HG03196 (cell line): ENCODE results near the gene COL21A1.

ENCODE experiments used
- ATAC-seq: cut with Tn5 transposase; IDR thresholded peaks from one replicate; pipeline ENCODE4 v1.9.1; 2021; ENCODE audit not compliant: unreplicated experiment

COL21A1 gene

DNA sequence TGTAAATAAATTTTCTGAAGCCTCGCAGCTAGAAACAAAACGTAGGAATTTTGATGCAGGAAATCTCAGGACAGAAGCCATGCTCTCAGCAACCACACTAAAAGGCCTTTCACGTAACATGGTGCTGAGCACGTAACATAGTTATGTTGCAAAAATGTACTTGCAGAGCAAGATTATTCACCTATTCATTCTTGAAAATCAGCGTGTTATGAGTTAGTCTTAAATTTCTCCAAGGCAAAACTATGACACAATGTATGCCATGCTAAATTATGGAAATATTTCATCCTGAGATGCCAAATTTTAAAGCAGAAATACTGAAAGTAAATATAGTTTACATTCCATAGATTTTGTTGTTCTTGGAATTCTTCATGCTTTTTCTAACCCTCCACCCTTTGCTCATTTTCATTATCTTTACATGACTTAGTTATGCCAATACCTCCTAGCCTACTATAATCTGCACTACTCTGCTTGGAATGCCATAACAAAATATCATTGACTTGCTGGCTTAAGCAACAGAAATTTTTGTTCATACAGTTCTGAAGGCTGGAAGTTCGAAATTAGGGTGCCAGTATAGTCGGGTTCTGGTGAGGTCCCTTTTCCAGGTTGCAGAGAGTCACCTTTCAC lies 192.2 kb downstream of the COL21A1 start:
- no peak for ATAC-seq

DNA sequence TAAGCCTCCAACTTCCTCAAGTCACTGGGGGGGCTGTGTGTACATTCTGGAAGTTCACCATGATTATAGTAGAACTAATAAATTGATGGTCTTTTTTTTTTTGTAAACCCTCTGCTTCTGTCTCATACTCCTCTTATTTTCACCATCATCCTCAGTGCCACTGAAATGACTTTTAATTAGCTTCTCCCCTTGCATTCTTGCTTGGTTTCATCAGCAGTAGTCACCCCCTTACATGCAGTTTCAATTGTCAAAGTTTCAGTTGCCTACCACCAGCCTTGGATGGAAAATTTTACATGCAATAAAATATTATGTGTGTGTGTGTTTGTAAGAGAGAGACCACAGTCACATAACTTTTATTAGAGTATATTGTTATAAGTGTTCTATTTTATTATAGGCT lies 196.2 kb downstream of the COL21A1 start:
- ATAC-seq = no peak

DNA sequence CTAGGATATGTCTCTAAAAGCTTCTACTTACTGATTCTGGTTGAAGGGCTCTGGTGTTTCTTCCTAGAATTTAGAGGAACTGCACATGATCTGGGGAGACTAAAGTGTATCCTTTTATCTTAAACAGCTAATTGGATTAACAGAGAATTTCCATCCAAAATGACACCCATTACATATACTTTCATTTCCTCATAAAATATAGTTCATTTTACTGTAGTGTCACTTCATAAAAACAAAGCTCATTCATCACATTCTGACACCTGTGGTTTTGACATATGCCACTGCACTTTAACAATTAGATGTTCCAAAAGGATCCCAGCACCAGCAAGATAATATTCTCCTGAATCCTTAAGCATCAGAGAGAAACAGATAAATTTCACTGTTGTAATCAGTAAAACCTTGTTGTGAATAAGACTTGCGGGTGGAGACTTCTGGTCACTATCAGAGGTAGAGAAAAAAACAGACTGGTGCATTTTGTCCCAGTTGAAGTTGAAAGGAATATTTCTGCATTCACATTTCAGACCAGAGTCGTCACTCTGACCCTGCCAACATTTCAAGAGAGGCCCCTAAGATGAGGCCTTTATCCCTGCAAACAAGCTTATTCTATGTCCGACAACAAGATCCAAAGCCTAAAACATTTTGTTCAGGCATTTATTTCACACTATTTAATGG lies 196.7 kb downstream of the COL21A1 start:
- ATAC-seq = no peak

DNA sequence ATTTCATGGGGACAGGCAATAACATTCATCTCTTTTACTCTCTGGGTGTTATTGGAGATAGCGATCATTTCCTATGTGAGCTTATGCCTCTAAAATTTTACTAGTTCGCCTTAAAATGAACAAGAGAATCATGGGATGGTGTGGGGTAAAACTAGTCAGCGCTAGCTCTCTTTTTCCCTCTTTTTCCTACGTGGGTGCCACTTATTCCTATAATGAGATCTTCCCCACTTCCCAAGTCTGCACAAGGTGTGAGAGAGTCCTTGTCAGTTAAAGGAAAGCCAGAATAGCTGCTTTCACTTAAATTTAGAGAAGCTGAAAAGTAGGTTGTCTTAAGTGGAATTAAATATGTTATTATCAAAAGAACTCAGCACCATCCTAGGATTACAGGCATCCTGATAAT lies 198.8 kb downstream of the COL21A1 start:
- ATAC-seq = no peak

DNA sequence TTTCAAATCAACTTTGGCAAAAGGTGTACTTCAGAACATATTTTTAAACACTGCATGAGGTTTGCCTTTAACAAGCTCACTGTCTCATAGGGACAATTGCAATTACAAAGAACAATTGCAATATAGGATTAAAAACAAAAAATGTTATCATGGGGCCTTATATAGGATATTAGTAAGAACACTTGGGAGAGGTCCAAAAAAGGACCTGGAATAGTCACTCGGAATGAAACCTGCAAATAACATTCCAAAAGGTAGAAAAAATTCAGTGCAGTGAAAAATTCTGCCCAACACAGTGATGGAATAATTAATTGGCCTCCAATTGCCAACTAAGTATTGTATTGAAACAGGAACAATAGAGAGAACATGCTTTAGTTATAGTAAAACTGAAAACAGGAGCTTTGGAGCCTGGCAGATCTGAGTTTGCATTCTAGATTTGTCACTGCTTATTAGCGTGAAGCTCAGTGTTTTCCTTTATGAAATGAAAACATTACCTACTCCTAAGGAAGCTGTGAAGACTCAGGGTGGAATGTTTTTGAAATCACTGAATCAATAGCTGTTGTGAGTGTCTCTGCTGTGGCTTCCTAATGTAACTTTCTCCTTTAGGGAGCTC lies 199.3 kb downstream of the COL21A1 start:
- no peak for ATAC-seq

DNA sequence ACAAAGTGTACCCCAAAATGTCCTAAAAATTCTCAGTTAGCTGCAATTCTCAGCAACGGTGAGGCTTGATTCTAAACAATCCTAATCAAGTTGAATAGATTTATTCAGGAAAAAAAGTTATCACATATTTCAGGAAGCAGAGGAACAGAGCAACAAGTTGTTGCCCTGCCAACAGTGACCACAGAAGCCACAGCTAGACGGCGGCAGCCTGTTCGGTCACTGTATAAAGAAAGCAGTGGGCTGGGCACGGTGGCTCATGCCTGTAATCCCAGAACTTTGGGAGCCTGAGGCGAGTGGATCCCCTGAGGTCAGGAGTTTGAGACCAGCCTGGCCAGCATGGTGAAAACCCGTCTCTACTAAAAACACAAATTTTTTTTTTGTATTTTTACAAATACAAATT lies 200.8 kb downstream of the COL21A1 start:
- ATAC-seq = no peak

DNA sequence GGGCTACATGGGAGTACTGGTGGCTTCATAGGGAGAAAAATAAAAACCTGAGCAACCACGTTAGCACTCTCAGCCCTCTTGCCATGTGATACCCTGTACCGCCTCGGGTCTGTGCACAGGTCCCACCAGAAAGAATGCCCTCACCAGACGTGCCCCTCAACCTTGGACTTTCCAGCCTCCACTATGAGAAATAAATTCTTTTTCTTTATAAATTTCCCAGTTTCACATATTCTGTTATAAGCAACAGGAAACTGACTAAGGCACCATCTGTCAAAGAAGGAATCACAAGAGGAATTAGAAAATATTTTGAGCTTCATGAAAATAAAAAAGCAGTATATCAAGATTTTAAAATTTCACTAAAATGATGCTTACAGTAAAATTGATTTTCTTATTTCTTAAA lies 203.6 kb downstream of the COL21A1 start:
- ATAC-seq = no peak

DNA sequence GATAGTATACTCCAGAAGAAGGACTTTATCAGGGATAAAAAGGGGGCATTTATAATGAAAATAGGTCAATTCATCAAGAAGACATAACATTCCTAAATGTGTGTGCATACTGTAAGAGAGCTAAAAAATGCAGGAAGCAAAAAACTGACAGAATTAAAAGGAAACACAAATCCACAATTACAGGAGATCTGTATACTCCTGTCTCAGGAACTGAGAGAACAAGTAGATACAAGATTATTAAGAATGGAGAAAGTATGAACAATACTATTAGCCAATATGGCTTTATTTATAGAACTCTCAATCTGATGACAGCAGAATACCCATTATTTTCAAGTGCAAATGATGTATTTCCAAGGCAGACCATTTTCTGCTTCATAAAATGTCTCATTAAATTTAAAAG lies 204.3 kb downstream of the COL21A1 start:
- ATAC-seq = no peak

DNA sequence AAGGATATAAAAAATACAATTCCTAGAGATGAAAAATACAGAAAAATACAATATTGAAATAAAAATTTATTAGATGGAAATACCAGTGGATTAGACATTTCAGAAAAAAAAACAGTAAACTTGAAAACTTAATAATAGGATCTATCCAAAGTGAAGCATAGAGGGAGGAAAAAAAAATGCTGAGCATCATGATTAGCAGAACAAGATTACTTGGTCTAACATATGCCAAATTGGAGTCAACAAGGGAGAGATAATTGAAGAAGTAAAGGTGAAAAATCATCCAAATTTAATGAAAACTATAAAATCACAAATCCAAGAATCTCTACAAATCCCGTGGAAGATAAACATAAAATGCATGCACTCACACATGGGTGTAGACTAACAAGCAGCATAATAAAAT lies 205.8 kb downstream of the COL21A1 start:
- ATAC-seq = no peak

DNA sequence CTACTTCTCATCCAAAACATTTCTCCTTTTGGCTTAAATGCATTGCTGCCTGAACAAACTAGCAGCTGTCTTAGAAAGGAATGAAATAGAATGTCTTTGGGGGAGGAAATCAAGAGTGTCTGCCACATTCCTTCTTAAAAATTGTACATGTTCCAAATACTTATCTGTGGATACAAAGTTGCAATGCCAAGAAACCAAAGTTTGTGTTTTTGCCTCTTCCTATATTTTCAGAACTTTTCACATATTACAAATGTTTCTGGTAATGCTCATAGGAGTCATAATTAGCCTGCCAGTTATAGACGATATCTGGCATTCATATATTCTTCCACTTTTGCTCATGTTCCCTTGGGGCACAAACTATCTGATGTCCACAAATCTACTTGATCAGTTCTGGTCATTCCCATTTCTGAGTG lies 206.5 kb downstream of the COL21A1 start:
- ATAC-seq = no peak

DNA sequence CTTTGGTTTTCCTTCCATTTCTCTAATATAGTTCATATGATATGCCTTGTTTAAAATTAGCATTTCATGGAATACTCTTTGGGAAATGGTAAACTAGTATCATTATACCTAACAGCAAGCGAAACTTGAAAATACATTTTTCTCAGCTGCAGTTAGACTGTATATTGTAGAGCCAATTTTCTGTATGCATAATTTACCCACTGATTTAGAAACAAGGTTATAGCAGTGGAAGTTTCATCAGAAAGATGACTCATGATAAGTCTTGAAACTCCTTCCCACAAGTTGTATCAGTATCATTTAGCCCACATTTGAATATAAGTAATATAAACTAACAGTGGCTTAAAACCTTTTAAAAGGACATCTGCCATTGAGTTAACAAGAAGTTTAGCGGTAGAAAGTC lies 207.2 kb downstream of the COL21A1 start:
- ATAC-seq = no peak

DNA sequence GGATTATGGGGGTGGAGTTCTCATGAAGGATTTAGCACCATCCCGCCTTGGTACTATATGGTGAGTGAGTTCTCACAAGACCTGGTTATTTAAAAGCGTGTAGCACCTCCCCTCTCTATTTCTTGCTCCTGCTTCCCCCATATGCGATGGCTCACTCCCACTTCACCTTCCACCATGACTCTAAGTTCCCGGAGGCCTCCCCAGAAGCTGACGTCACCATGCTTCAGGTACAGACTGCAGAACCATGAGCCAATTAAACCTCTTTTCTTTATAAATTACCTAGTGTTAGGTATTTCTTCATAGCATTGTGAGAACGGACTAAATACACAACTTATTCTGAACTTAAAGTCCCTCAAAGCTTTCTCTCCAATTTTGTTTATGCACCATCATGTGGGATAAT lies 208.6 kb downstream of the COL21A1 start:
- no peak for ATAC-seq

DNA sequence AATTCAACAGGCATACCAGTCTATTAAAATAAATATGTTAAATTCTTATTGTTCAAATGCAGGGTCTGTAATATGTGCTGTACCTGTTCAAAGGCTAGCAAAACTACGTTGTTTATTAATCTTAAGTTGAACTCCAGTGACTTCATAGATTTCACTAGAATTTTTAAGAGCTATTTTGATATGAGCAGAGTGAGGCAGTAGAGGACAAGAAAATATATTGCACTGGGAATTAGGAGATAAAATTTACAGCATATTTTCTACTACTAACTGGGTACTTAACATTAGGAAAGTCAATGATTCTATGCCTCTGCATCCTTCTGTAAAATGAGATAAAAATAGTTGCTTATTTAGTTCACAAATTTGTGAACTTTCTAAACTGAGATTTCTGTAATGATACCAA lies 209.8 kb downstream of the COL21A1 start:
- ATAC-seq = no peak

DNA sequence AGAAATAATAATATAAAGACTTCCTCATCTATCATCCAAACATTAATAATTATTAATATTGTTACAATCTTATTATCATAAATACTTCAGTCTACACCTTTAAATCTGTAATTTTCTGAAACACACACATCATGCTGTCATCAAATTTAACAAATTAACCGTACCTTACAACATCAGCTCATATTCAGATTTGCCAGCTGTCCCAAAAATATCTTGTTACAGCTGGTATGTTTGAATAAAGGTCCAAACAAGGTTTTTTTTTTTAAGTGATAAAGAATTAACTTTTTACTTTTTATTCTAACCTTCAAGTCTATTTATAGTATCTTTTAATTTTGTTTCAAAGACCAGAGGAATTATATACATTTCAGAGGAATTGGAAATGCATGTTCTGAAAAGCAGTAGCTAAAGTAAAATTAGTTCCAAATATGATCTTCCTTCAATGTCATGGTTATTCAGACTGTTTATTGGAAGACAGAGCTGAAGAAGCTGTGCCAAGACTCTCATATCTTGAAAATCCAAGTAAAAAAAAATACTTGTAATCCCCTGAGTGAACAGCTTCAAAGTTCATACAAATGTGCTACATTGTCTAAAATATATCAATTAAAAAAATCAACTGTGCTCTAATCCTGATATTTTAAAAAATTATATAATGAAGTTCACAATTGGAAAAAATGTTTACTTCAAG lies 210.3 kb downstream of the COL21A1 start:
- ATAC-seq = no peak

DNA sequence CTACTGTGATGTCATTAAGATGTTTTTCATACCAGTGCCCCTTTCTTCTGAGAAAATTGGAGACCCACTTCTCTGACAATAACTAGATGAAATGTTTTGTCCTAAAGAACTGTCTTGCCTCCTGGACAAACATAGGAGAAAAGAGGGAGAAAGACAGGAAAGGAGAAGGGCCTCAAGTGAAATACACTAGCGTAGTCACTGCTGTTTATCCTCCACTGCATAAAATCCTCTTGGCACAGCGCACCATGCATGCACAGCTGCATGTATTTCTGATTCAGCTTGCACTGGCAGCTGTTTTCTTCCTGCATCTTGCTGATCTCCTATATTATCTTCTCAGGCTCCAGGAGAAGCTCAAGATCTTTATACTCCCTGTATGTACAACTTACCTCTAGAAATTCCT lies 214.0 kb downstream of the COL21A1 start:
- ATAC-seq = no peak

DNA sequence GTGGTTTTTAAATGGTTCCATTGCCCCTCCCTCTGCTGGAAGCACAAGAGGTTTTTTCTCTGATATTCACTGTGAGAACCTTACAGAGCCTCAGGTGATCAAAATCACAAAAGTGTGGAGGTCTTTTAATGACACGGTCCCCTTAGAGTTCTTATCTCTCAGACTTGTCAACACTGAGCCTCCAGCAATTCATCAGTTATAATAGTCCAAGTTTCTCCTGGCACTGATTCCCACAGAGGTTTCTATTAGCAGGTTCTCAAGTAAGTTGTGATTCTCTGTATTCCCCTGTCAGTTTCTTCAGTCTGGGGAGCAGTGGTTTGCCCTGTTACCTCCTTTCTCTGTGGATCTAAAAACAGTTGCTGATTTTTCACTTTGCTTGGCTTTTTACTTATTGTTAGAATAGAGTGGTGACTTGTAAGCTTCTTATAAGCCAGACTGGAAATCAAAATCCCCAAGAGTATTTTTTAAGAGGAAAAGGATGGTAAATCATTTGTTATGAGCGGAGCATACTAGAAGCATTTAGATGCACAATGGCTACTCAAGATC lies 214.6 kb downstream of the COL21A1 start:
- no peak for ATAC-seq

DNA sequence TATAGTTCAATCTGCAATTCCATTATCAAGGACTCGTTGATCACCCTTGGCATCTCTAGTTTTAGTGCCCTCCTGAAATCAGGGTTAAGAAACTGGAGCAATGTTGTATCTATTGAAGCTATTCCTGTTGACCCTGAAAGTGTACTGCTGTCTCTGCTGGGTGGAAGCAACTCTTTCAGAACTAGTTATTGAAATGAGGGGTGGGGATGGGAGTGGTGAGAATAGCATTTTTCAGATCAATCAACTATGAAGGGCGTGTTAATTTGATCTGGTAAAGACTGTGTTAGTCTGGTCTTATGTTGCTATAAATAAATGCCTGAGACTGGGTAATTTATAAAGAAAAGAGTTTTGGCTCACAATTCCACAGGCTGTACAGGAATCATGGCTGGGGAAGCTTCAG lies 219.5 kb downstream of the COL21A1 start:
- ATAC-seq = no peak

DNA sequence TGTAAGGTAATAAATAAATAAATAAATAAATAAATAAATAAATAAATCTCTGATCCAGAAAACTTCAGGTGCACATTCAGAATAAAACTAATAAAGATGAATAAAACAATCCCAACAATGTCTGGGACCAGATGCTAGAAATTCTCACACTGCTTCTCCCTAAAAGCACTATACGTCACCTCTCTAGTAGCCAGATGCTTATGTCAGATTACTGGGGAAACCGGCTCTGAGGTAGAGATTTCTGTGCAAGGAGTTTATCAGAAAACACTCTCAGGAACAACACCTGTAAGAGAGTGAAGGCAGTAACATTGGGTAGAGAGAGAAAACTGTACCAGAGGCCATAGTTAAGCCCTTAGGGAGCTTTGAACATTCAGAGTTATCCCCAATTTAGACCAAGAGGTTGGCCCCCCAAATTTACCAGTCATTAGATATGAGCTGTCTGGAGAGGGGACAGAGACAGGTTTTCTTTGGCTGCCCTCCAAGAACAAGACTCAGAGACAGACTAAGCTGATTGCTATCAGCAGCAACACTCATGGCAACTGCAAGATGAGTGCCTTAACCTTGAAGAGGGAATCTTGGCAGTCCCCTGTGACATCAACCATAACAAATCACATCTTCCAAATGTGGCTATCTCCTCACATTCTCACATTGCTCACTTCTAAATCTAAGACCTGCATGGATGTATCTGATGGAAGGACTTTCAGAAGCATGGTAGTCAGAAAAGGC lies 220.8 kb downstream of the COL21A1 start:
- no peak for ATAC-seq

DNA sequence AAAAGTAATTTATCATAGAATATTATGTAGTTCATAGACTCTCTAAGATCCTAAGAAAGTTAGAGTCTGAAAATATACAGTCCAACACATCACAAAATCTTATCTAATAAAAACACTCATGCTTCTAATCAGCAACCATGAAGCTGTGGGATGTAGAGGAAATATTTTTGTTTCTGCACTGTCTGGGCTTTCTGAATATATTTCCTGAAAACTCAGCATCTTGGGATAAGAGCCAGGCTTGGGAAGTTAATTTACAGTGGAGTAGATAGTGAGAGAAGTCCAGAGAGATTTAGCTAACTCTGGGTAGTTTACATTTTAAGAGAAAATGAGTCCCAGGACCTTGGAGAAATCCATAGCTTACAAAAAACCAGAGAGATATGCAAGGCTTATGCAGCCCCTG lies 221.6 kb downstream of the COL21A1 start:
- no peak for ATAC-seq

DNA sequence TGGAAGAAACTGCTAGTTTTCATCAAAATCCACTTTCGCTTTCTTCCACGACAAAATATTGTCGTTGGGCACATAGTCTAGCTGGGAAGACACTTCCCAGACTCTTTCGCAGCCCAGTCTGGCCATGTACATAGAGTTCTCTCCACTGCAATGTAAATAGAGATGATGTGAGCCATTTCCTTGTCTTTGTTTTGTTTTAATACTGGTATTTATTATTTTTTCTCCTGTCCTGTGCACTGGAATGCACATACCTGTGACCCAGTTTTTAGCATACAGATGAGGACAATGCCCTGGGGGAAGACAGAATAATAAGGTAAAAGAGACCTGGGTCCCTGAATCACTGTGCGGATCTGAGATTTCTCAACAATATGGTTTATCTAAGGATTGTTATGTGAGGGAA lies 222.4 kb downstream of the COL21A1 start:
- ATAC-seq = no peak

DNA sequence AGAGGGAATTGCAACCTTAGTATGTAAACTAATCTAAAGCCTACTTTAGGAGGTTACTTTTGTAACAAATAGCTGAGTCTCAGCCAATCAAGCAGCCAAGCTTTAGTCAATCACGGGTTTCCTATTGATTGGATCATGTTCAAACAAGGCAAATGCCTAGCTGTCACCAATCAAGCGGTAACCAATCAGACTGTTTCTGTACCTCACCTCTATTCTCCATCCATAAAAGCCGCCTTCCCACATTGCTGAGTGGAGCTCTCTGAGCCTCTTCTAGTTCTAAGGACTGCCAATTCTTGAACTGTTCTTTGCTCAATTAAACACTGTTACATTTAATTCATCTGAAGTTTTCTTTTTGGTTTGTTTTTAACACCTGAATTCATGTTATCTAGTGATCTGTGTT lies 223.6 kb downstream of the COL21A1 start:
- no peak for ATAC-seq
